CD4-positive, alpha-beta T cell treated with Interleukin-15 for 1 hour (primary cell): ENCODE measurements around the gene ATG2B.
"Not testable (repeated sequence)": the region's sequence is repeated elsewhere in the genome, so short reads cannot be mapped to it uniquely, and the experiment has no call there.

Experiments
- DNase-seq: peaks from one replicate; pipeline ENCODE4 v3.0.0-alpha.2; 2020

ATG2B gene

GRCh38 chr14:96251656-96252155 lies 111.4 kb downstream of the ATG2B start:
- DNase-seq, result no peak

- DNase-seq, result no peak
Observed at GRCh38 chr14:96250485-96250884, 112.7 kb downstream of the ATG2B start.

DNA sequence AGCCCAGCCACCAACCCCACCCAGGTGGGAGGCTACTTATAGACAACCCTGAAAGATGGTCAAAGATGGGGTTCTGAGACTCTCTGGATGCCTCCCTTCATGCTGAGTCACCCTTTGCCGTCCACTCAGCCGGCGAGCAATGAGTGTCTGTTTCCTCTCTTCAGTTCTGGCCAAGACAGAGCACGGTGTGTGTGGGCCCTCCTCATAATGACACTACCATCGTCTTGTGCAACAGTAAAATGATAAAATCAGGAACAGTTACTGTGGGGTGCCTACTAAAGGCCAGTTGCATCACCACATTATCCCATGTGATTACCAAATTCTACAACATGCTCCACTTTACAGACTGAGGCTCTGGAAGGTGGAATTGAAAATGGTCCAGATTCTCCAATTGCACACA lies 114.1 kb downstream of the ATG2B start:
- peak; percentile 46 for DNase-seq

GRCh38 chr14:96247031-96247430 lies 116.1 kb downstream of the ATG2B start:
- DNase-seq, result no peak

DNA sequence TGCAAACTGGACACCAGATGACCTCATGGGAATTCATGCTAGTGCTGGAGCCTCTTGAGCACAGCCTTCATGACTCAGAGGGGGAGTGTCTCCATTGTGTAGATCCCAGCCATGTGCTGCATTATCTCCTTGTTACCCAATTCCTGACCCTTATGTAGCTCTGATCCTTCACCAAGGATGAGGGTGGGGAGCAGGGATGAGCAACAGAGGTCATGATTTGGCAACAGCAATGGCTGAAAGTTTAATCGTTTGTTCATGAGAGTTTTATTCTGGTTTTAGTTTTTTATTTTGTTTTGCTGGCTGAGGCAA lies 116.6 kb downstream of the ATG2B start:
- DNase-seq, result no peak

- DNase-seq, result no peak
Observed at GRCh38 chr14:96245710-96246538, 117.2 kb downstream of the ATG2B start.

DNA sequence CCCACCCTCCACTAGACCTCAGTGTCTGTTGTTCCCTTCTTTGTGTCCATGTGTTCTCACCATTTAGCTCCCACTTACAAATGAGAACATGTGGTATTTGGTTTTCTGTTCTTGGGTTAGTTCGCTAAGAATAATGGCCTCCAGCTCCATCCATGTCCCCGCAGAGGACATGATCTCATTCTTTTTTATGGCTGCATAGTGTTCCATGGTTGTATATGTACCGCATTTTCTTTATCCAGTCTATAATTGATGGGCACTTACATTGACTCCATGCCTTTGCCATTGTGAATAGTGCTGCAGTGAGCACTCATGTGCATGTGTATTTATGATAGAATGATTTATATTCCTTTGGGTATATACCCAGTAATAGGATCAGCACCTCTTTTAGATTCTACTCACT lies 118.1 kb downstream of the ATG2B start:
- not testable (repeated sequence) for DNase-seq

GRCh38 chr14:96243785-96244184 lies 119.4 kb downstream of the ATG2B start:
- DNase-seq, result no peak

GRCh38 chr14:96242126-96242525 lies 121.0 kb downstream of the ATG2B start:
- no peak for DNase-seq

DNA sequence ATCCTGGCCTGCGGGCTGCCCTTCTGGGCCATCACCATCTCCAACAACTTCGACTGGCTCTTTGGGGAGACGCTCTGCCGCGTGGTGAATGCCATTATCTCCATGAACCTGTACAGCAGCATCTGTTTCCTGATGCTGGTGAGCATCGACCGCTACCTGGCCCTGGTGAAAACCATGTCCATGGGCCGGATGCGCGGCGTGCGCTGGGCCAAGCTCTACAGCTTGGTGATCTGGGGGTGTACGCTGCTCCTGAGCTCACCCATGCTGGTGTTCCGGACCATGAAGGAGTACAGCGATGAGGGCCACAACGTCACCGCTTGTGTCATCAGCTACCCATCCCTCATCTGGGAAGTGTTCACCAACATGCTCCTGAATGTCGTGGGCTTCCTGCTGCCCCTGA lies 122.5 kb downstream of the ATG2B start:
- DNase-seq, result no peak

DNA sequence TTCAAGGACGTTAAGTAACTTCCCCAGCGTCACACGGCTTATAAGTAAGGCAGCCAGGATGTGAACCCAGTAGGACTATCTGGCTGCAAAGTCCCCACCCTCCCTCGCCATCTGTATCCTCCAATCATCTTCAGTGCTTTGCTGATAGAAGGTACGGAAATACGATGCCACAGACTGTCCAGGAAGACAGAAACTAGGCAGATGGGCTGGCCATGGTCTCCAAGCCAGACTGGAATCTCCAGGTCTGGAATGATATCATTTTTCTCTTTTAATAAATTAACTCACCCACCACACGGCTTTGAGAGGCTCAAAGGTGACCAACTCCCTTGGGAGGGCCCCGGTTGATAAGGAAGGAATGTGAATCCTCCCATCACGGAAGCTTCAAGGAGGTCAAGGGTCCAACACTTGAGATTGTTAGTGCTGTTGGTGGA lies 123.4 kb downstream of the ATG2B start:
- no peak for DNase-seq

DNA sequence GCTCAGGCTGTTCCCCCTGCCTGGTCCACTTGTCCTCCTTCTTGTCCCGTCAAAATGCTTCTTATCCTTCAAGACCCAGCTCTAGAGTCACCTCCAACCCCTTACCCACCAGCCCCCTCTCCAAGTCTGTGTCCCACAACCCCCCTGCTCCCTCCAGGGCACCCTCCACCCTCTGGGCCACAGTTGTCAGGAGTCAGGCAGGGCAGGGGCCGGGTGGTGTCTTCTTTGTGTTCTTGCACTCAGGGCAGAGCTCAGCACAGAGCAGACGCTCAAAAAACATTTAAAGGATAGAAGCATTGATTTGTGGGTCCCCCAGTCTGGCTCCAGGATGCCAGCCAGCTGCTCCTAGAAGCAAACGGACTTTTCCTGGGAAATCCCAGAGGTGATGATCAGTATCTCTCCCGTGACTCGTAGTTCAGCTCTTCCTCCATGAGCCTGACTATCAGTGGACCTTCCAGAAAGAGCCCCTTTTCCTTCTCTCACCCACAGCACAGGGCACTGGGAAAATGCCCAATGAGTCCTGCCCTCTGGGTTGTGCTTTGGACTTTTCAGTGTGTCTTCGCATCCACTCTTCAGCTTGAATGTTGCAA lies 124.4 kb downstream of the ATG2B start:
- DNase-seq, result no peak

DNA sequence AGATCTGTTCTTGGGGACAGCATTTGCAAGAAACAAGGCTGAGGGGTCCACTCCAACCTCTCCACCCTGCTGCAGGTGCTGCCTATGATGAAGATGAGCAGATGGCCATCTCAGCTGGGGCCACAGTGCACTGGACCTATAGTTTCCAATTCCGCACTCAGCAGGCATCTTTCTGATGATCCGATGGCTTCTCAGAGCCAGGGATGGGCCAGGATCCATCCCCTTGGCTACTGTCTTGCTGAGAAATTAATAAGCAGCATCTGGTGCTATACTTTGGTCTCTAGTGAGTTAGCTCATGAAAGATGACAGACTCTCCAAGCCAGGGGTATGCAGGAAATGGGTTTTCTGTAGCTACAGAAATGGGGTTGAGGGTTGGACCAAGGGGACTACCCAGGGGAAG lies 125.5 kb downstream of the ATG2B start:
- no peak for DNase-seq

DNA sequence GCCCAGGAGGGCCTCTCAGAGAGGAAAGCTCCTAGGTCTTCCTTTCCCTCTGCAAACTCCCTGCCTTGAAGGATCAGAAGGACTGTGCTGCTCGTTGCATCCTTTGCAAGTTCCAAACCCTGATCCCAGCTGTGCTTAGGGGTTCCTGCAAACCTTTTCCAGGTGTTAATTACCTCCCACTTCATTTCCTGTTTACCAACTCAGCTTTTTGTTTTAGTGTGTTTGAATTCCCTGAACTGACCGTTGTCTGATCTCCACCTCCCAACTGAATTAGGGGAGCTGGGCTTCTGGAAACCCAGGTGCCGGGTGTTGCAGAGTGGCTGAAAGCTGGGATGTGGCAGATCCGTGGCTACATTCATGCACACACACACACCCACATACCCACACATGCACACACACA lies 127.7 kb downstream of the ATG2B start:
- DNase-seq, result no peak

DNA sequence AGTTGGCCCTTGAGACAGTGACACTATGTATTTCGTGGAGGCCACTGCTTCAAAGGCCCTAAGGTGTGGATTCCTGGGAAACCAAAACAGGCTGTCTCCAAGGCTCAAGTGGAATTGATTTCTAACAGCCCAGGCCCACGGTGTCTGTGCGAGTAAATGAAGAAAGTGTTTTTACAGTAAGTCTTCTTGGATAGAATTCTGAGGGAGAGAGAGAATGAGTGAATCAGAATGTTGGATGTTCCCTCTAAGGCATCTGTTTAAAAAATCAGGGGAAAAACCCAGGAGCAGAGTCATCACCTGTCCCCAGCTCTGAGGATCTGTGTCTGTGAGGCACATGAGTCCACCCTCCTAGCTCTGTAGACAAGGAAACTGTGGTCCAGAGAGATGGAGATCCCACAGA lies 129.5 kb downstream of the ATG2B start:
- DNase-seq, result no peak

DNA sequence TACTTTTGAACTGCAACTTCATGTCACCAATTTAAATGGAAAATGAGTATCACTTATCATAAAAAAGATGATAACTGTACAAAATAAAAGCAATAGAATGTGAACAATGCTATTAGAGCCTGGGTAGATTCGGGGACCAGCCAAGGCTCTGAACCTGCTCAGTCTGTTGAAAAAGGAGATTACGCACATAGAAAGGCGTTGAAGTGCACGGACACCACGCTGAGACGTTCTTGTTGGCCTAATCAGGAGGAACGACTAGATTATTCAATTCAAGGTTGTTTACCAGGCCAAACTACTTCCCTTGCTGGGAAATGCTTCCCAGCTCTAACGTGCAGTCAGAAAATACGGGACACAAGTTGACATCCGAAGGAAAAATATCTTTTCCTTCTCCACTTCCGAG lies 130.6 kb downstream of the ATG2B start:
- DNase-seq, result no peak

GRCh38 chr14:96231526-96232130 lies 131.5 kb downstream of the ATG2B start:
- DNase-seq, result no peak

GRCh38 chr14:96231056-96231455 lies 132.1 kb downstream of the ATG2B start:
- DNase-seq, result no peak

- no peak for DNase-seq
Observed at GRCh38 chr14:96229315-96229714, 133.8 kb downstream of the ATG2B start.
